Stimulated activated CD4-positive, alpha-beta T cell treated with anti-CD3 and anti-CD28 coated beads, Interleukin-4, amount 100 ng/mL, for 4 hours (primary cell): ENCODE data around the gene GRAMD1B.
"Not testable (repeated sequence)": the region's sequence is repeated elsewhere in the genome, so short reads cannot be mapped to it uniquely, and the experiment has no call there.

ENCODE experiments used
- DNase-seq, 2 experiments: peaks; one replicate each; pipeline ENCODE4 v3.0.0-alpha.2; 2020

The GRAMD1B gene

GRCh38 chr11:123653827-123654565 is 223.9 kb downstream of the GRAMD1B start:
- DNase-seq: peak in 1 of 2 experiments; percentile 23

GRCh38 chr11:123654566-123655081 is 224.6 kb downstream of the GRAMD1B start, which contains the start of gene SCN3B:
Gene SCN3B, minus strand, starts transcription at chr11:123654624. Its CDS starts 823 bp downstream, at chr11:123653801.
- DNase-seq: peak in 1 of 2 experiments; percentile 13

GRCh38 chr11:123659311-123659710 is 229.2 kb downstream of the GRAMD1B start:
- no peak for DNase-seq

- not testable (repeated sequence) for DNase-seq
These were observed 229.9 kb downstream of the GRAMD1B start for GRCh38 chr11:123659965-123660364.

- DNase-seq: no peak
These were observed 235.2 kb downstream of the GRAMD1B start for GRCh38 chr11:123665306-123665705.

GRCh38 chr11:123670081-123670480 is 240.0 kb downstream of the GRAMD1B start:
- no peak for DNase-seq

- DNase-seq: no peak
These were observed 241.5 kb downstream of the GRAMD1B start for GRCh38 chr11:123671534-123671933.

GRCh38 chr11:123672568-123672967 is 242.5 kb downstream of the GRAMD1B start:
- DNase-seq: no peak

GRCh38 chr11:123674297-123674696 is 244.2 kb downstream of the GRAMD1B start:
- no peak for DNase-seq
